Activated naive CD4-positive, alpha-beta T cell treated with anti-CD3 and anti-CD28 coated beads, Interleukin-2, amount 50 U/mL, for 24 hours (primary cell): ENCODE measurements around the gene STARD13.

Experiments
- H3K27ac Mint-ChIP-seq: one replicate; pipeline ENCODE4 v1.8.0; 2021; ENCODE audit warnings: mild to moderate bottlenecking, mixed read lengths
- H3K27me3 Mint-ChIP-seq: one replicate; pipeline ENCODE4 v1.8.0; 2021; ENCODE audit warnings: mixed read lengths
- H3K36me3 Mint-ChIP-seq: one replicate; pipeline ENCODE4 v1.8.0; 2021; ENCODE audit warnings: mixed read lengths
- H3K4me1 Mint-ChIP-seq: one replicate; pipeline ENCODE4 v1.8.0; 2021; ENCODE audit warnings: mixed read lengths
- H3K4me3 Mint-ChIP-seq: one replicate; pipeline ENCODE4 v1.8.0; 2021; ENCODE audit warnings: mild to moderate bottlenecking, mixed read lengths
- H3K9me3 Mint-ChIP-seq: one replicate; pipeline ENCODE4 v1.8.0; 2021; ENCODE audit warnings: mixed read lengths

STARD13 gene

GRCh38 chr13:33231339-33231738 lies 54.2 kb downstream of the STARD13 start:
- Mint-ChIP-seq H3K9me3 (peaks cover 18% of the 10 kb centered on the region), H3K27me3 (peaks cover 3% of the 10 kb centered on the region), H3K4me3 (no peak overlapping the region), H3K4me1 (peaks cover 8% of the 10 kb centered on the region), H3K36me3 (peaks cover 4% of the 10 kb centered on the region), H3K27ac (no peak overlapping the region)

- Mint-ChIP-seq H3K27me3 (peaks cover 3% of the 10 kb centered on the region), H3K4me3 (no peak overlapping the region), H3K4me1 (peaks cover 8% of the 10 kb centered on the region), H3K27ac (no peak overlapping the region), H3K36me3 (peaks cover 4% of the 10 kb centered on the region), H3K9me3 (peaks cover 18% of the 10 kb centered on the region)
Measured at GRCh38 chr13:33230178-33230881, 55.2 kb downstream of the STARD13 start.

GRCh38 chr13:33229446-33230177 lies 55.9 kb downstream of the STARD13 start:
- Mint-ChIP-seq H3K36me3 (peaks cover 4% of the 10 kb centered on the region), H3K4me3 (no peak overlapping the region), H3K9me3 (peaks cover 18% of the 10 kb centered on the region), H3K27me3 (peaks cover 3% of the 10 kb centered on the region), H3K4me1 (peaks cover 8% of the 10 kb centered on the region), H3K27ac (peak overlapping the region; percentile 46)

DNA sequence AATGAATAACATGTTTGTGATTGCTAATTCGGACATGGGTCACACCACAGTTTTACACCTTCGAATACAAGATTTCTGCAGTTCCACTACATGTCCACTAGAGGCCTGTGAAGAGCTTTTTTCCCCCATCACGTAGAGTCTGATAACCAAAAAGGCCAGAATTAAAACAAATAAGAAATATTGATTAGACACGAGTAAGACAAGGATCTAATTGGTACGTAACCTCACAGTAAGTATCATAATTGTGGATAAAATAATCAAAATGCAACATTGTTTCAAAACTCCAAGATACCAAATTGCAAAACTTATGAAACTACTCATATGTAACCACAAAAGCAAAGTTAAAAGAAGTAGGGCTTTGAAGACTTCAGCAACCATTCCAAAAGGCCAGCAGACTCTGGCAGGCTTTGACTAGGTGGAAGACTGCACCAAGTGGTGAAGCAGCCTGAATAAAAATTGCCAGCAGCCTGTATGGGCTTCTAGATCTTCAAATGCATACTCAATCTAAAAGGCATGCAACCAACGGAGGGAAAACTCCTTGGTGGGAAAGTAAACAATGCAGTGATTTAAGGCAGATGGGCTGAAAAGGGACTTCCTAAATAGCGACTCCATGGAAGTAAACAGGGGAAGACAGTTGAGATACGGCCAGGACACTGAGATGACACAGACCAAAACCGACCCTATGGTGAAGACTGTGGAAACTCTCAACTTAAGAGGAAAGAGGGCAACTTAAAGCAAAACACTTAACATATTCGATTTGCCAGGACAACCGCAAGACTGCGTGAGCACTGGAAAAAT lies 56.7 kb downstream of the STARD13 start:
- Mint-ChIP-seq H3K36me3 (peaks cover 4% of the 10 kb centered on the region), H3K4me1 (peaks cover 8% of the 10 kb centered on the region), H3K27ac (no peak overlapping the region), H3K4me3 (no peak overlapping the region), H3K27me3 (peaks cover 3% of the 10 kb centered on the region), H3K9me3 (peaks cover 13% of the 10 kb centered on the region)

- Mint-ChIP-seq H3K4me1 (peaks cover 8% of the 10 kb centered on the region), H3K36me3 (peaks cover 4% of the 10 kb centered on the region), H3K27ac (no peak overlapping the region), H3K27me3 (peaks cover 3% of the 10 kb centered on the region), H3K9me3 (peaks cover 7% of the 10 kb centered on the region), H3K4me3 (no peak overlapping the region)
Measured at GRCh38 chr13:33227927-33228647, 57.5 kb downstream of the STARD13 start.

DNA sequence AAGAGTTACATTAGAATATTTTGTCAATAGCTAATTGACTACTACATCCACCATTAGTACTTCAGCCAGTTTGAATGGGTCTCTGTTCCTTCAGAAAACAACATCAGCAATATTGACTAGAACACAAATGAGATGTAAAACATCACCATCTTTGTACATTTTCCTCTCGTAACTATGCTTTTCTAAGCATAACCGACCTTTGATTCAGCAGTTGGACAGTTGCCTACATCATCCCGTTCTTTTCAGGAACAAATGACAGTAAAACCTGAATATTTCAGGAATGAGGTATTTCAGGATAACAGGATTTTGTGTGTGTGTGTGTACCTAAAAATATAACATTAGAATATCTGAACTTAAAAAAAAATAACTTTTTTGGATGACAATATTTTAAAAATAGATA lies 60.9 kb downstream of the STARD13 start:
- Mint-ChIP-seq H3K27ac (no peak overlapping the region), H3K4me3 (no peak overlapping the region), H3K27me3 (peaks cover 3% of the 10 kb centered on the region), H3K36me3 (no peaks in the 10 kb centered on the region), H3K9me3 (no peaks in the 10 kb centered on the region), H3K4me1 (peaks cover 8% of the 10 kb centered on the region)

DNA sequence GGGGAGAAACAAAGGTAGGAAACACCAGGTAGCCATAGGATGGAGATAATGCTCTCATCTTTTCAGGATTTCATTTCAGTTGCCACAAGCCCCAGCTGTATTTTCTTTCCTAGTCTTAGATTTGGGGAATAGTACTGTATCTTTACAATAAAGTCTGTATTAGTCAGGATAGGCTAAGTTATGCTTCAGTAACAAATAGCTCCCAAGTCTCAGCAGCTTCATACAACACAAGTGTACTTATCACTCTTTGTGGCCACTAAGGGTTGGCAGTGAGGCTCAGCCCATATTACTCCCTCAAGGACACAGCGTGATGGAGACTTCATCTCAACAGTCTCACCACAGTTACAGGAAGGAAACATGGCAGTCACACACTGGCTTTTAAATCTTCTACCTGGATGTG lies 61.4 kb downstream of the STARD13 start:
- no peaks in the 10 kb centered on the region for H3K9me3 Mint-ChIP-seq
- no peak overlapping the region for H3K4me3 Mint-ChIP-seq
- peaks cover 7% of the 10 kb centered on the region for H3K4me1 Mint-ChIP-seq
- no peaks in the 10 kb centered on the region for H3K36me3 Mint-ChIP-seq
- peaks cover 3% of the 10 kb centered on the region for H3K27me3 Mint-ChIP-seq
- no peak overlapping the region for H3K27ac Mint-ChIP-seq

DNA sequence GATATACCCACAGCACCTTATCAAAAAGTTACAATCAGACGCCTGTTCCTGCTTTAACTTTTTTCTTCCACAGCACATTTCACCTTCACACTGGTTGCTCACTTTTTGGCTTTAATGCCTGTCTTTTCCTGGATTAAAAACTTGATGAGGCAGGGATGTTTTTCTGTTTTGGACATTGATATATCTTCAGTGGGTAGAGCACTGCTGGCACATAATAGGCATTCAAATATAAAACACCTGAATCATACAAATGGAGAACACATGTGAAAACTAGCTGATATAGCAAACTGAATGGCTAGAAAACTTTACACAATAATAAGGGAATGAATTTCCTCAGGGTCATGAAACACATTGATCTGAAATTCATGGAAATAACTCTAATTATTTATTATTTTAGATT lies 65.6 kb downstream of the STARD13 start:
- no peaks in the 10 kb centered on the region for H3K4me1 Mint-ChIP-seq
- no peaks in the 10 kb centered on the region for H3K27me3 Mint-ChIP-seq
- no peak overlapping the region for H3K4me3 Mint-ChIP-seq
- H3K36me3 Mint-ChIP-seq, result no peaks in the 10 kb centered on the region
- no peak overlapping the region for H3K27ac Mint-ChIP-seq
- H3K9me3 Mint-ChIP-seq, result no peaks in the 10 kb centered on the region

DNA sequence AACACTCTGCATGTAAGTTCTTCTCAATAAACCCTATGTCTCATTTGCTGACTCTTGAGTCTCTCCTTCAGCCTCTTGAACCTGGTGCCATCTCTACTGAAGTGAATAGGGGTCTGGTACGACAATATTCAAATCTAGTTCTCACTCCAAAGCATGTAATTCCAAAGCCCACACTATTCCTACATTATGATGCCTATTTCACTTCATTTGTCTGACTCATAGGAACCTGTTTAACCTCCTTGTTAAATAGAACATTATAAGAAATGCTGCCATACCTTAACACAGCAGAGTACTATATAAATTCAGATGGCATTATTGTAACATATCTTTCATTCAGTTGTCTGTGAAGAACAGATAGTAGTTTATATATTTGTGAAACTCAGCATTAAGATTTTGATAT lies 67.1 kb downstream of the STARD13 start:
- H3K9me3 Mint-ChIP-seq, result no peaks in the 10 kb centered on the region
- H3K27ac Mint-ChIP-seq, result no peak overlapping the region
- no peaks in the 10 kb centered on the region for H3K36me3 Mint-ChIP-seq
- H3K4me3 Mint-ChIP-seq, result no peak overlapping the region
- no peaks in the 10 kb centered on the region for H3K27me3 Mint-ChIP-seq
- no peaks in the 10 kb centered on the region for H3K4me1 Mint-ChIP-seq

- H3K36me3 Mint-ChIP-seq, result no peaks in the 10 kb centered on the region
- H3K27me3 Mint-ChIP-seq, result no peaks in the 10 kb centered on the region
- no peak overlapping the region for H3K4me3 Mint-ChIP-seq
Measured at GRCh38 chr13:33218020-33218419, 67.5 kb downstream of the STARD13 start.

GRCh38 chr13:33217256-33217655 lies 68.3 kb downstream of the STARD13 start:
- H3K27ac Mint-ChIP-seq, result no peak overlapping the region
- no peaks in the 10 kb centered on the region for H3K9me3 Mint-ChIP-seq
- H3K4me1 Mint-ChIP-seq, result no peaks in the 10 kb centered on the region
- H3K4me3 Mint-ChIP-seq, result no peak overlapping the region
- H3K36me3 Mint-ChIP-seq, result no peaks in the 10 kb centered on the region
- H3K27me3 Mint-ChIP-seq, result no peaks in the 10 kb centered on the region

More at GRCh38 chr13:33218020-33218419, 67.5 kb downstream of the STARD13 start:
- Mint-ChIP-seq H3K4me1 (no peaks in the 10 kb centered on the region), H3K9me3 (no peaks in the 10 kb centered on the region), H3K27ac (no peak overlapping the region)

- H3K4me3 Mint-ChIP-seq, result no peak overlapping the region
- H3K9me3 Mint-ChIP-seq, result no peaks in the 10 kb centered on the region
- H3K4me1 Mint-ChIP-seq, result no peaks in the 10 kb centered on the region
- H3K27me3 Mint-ChIP-seq, result peaks cover 2% of the 10 kb centered on the region
- no peak overlapping the region for H3K27ac Mint-ChIP-seq
- H3K36me3 Mint-ChIP-seq, result no peaks in the 10 kb centered on the region
Measured at GRCh38 chr13:33213797-33214196, 71.8 kb downstream of the STARD13 start.

GRCh38 chr13:33213024-33213768 lies 72.4 kb downstream of the STARD13 start:
- peaks cover 4% of the 10 kb centered on the region for H3K27me3 Mint-ChIP-seq
- no peak overlapping the region for H3K27ac Mint-ChIP-seq
- H3K9me3 Mint-ChIP-seq, result no peaks in the 10 kb centered on the region
- H3K4me3 Mint-ChIP-seq, result no peak overlapping the region
- H3K36me3 Mint-ChIP-seq, result no peaks in the 10 kb centered on the region
- no peaks in the 10 kb centered on the region for H3K4me1 Mint-ChIP-seq

DNA sequence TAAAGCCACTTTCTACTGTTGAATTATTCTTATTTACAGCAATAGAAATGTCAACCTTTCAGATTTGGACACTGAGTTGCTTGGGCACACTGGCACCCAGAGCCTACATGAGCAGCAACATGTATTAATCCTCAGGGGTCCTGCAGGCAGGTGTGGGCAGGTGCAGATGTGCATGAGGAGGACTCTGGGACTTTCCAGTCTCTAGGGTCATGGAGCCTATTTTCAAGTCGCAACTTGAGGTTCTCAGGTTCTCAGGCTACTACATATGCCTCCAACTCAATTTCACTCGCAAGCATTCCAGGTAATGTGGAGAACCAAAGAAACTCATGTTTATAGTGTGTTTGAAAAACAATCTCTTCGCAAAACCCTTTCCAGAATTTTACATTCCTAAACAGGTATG lies 73.2 kb downstream of the STARD13 start:
- Mint-ChIP-seq H3K4me1 (no peaks in the 10 kb centered on the region), H3K4me3 (no peak overlapping the region), H3K27ac (no peak overlapping the region), H3K36me3 (no peaks in the 10 kb centered on the region), H3K27me3 (peaks cover 4% of the 10 kb centered on the region), H3K9me3 (no peaks in the 10 kb centered on the region)

DNA sequence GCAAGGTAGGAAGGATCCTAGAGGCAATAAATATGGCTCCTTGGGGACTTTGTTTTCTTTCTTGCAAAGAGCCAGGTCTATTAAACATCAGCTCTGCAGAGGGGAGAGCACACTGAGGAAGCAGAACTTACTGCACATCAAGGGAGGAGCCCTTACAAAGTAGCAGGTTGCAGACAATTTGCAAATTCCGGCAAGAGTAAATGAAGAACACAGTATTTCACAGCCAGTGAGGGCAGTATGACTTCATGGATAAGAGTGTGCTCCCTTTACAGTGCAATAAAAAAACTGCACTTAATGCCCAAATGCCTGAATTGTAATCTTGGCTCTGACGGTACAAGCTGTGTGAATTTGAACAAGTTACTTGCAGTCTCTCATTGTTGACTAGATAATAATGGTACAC lies 75.5 kb downstream of the STARD13 start:
- Mint-ChIP-seq H3K36me3 (no peaks in the 10 kb centered on the region), H3K27me3 (peaks cover 9% of the 10 kb centered on the region), H3K4me1 (peaks cover 3% of the 10 kb centered on the region), H3K27ac (no peak overlapping the region), H3K4me3 (no peak overlapping the region), H3K9me3 (no peaks in the 10 kb centered on the region)
